BLaER1 treated with 17β-estradiol and CSF1 and Interleukin-3, amounts not matched to agents 10 nM and 100 nM (cell line): Measurements from ENCODE around the gene NME7.
A peak's percentile ranks its signal among the peaks of the same experiment; 100 is the strongest.
"Not testable (repeated sequence)": the region's sequence is repeated elsewhere in the genome, so short reads cannot be mapped to it uniquely, and the experiment has no call there.

Experiments used
- H3K27ac ChIP-seq, 11 experiments: shearing (Covaris generic); formaldehyde crosslinking; 2 replicates each; pipeline ENCODE4 v1.8.1; 2022
- H3K27me3 ChIP-seq, 11 experiments: shearing (Covaris generic); formaldehyde crosslinking; 2 replicates each; pipeline ENCODE4 v1.8.1; 2022
- H3K36me3 ChIP-seq, 11 experiments: shearing (Covaris generic); formaldehyde crosslinking; 2 replicates each; pipeline ENCODE4 v1.8.1; 2022
- H3K4me1 ChIP-seq, 10 experiments: shearing (Covaris generic); formaldehyde crosslinking; 2 replicates each; pipeline ENCODE4 v1.8.1; 2022
- H3K4me2 ChIP-seq, 11 experiments: shearing (Covaris generic); formaldehyde crosslinking; 2 replicates each; pipeline ENCODE4 v1.8.1; 2022
- H3K4me3 ChIP-seq, 10 experiments: shearing (Covaris generic); formaldehyde crosslinking; 2 replicates each; pipeline ENCODE4 v1.8.1; 2022
- H3K9ac ChIP-seq, 11 experiments: shearing (Covaris generic); formaldehyde crosslinking; 2 replicates each; pipeline ENCODE4 v1.8.1; 2022
- H3K9me3 ChIP-seq, 11 experiments: shearing (Covaris generic); formaldehyde crosslinking; replicated peaks in 1 of 11; 2 replicates each; pipeline ENCODE4 v1.8.1; 2022
- H4K20me1 ChIP-seq, 11 experiments: shearing (Covaris generic); formaldehyde crosslinking; 2 replicates each; pipeline ENCODE4 v1.8.1; 2022
- Cebpa-rat ChIP-seq, 11 experiments: shearing (Covaris generic); IDR thresholded peaks; 2 replicates each; pipeline ENCODE4 v1.8.1; 2022

The NME7 gene

DNA sequence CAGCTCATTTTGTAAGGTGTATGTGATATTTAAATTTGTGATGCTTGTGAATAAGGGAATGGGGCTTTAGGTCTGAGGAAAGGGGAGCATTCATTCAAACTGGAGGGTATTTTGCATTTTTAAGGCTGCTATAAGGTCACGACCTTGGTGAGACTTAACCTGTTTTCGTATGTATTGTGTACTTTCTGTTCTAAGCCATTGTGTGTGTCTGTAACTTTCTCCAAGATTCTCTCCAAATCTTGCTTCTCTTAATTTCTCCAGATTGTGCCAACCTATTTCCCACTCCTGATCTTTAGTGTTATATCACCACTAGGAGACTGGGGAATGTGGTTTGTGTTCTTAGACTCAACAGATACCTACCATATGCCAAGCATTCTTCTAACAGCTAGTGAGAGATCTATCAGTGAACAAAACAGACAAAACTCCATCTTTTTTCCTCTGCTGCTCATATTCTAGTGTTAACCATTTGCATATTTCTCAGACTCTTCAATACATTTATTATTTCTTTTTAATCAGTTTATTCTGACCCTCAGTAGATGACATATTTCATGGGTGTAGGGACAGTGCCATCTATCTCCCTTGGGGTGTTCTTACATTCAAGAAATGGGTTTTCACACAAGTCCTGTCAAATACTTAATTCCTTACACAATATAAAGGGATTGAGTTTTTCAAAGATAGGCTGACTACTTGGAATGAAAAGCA lies 233.6 kb downstream of the NME7 start:
- H3K9me3 ChIP-seq: no peaks in the 10 kb centered on the region
- H3K27ac ChIP-seq: no peak overlapping the region
- no peak overlapping the region for H3K9ac ChIP-seq
- H3K4me1 ChIP-seq: peaks cover 0 to 16% (median 10%) of the 10 kb centered on the region in 10 experiments; a peak in 11 of 20 replicates
- H3K4me3 ChIP-seq: no peak overlapping the region
- H3K4me2 ChIP-seq: no peak overlapping the region
- no peaks in the 10 kb centered on the region for H3K27me3 ChIP-seq
- no peaks in the 10 kb centered on the region for H4K20me1 ChIP-seq
- H3K36me3 ChIP-seq: peaks cover 0 to 60% (median 7%) of the 10 kb centered on the region in 11 experiments; a peak in 10 of 22 replicates
- no peak for TF ChIP-seq Cebpa-rat (IDR thresholded peaks at IDR 0.05)

DNA sequence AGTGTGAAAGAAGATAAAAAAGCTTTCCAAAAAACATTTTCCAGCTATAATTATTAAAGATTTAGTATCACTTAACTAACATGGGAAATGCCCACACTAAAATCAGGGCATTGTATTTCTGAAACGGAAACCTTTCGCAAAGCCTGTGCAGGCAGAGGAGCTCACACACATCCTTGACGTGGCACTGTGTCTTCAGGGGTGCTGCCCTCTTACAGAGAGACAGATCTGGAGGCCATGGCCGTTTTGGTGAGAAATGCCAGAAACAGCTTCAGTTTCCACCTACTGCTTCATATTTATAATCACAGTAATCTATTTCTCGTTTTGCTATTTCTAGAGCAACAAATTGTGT lies 234.4 kb downstream of the NME7 start:
- Histone ChIP-seq H3K9ac (no peak overlapping the region), H3K4me3 (no peak overlapping the region), H3K27me3 (no peaks in the 10 kb centered on the region), H4K20me1 (no peaks in the 10 kb centered on the region), H3K36me3 (peaks cover 0 to 67% (median 7%) of the 10 kb centered on the region in 11 experiments; a peak in 10 of 22 replicates), H3K4me1 (peaks cover 0 to 17% (median 10%) of the 10 kb centered on the region in 10 experiments; a peak in 11 of 20 replicates), H3K27ac (no peak overlapping the region), H3K9me3 (no peaks in the 10 kb centered on the region), H3K4me2 (no peak overlapping the region)
- TF ChIP-seq Cebpa-rat (IDR thresholded peaks at IDR 0.05): no peak

DNA sequence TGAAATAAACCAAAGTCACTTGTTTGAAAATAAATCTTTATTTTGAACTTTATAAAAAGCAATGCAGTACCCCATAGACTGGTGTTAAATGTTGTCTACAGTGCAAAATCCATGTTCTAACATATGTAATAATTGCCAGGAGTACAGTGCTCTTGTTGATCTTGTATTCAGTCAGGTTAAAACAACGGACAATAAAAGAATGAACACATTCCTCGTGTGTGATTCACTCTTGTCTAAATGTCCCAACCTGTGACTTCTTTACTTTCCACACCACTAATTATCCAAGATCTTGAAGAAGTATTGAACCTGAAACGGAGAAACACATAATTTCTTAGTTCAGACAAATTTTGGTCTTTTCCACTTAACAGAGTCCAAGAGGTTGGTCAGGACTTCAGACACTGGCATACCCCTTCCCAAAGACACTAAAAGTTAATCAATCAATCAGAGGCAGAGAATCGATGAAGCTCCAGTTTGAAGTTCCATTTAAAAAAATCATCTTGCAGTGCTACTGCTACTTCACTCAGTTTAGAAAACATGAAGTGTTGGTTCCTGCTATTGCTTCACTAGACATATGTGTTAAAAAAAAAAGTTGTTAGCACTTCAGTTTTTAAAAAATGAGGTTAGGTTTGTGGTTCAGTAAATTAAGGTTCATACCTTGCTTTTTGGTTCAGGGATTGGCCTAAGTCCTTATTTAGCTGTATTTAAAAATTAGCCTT lies 234.9 kb downstream of the NME7 start:
- Histone ChIP-seq H3K4me2 (no peak overlapping the region), H3K4me3 (no peak overlapping the region), H3K36me3 (peaks cover 0 to 73% (median 7%) of the 10 kb centered on the region in 11 experiments; a peak in 10 of 22 replicates), H3K27me3 (no peaks in the 10 kb centered on the region), H4K20me1 (no peaks in the 10 kb centered on the region), H3K9ac (no peak overlapping the region), H3K4me1 (peaks cover 0 to 17% (median 10%) of the 10 kb centered on the region in 10 experiments; a peak in 11 of 20 replicates), H3K27ac (no peak overlapping the region), H3K9me3 (no peaks in the 10 kb centered on the region)
- TF ChIP-seq Cebpa-rat (IDR thresholded peaks at IDR 0.05): no peak

DNA sequence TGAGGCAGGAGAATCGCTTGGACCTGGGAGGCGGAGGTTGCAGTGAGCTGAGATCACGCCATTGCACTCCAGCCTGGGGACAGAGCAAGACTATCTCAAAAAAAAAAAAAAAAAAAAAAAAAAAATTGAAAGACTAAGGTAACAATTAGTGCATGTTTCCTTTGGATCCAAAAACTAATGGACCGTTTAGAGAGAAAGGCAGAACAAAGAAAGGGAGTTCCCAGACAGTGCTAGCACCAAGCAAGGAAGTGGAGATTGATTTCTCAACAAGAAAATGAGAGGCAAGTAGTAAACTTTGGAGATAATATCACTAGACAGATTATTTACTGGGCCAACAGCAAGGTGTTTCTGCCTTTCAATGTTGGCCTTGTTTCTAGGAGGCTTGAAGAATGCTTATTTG lies 236.9 kb downstream of the NME7 start:
- Histone ChIP-seq H3K9me3 (no peaks in the 10 kb centered on the region), H3K4me1 (peaks cover 0 to 29% (median 18%) of the 10 kb centered on the region in 10 experiments; a peak in 12 of 20 replicates), H3K27me3 (no peaks in the 10 kb centered on the region), H3K4me3 (no peak overlapping the region), H3K27ac (no peak overlapping the region), H4K20me1 (no peaks in the 10 kb centered on the region), H3K4me2 (no peak overlapping the region; a peak in 3 of 22 replicates), H3K9ac (no peak overlapping the region), H3K36me3 (peaks cover 0 to 90% (median 7%) of the 10 kb centered on the region in 11 experiments; a peak in 14 of 22 replicates)
- TF ChIP-seq Cebpa-rat (IDR thresholded peaks at IDR 0.05): no peak

DNA sequence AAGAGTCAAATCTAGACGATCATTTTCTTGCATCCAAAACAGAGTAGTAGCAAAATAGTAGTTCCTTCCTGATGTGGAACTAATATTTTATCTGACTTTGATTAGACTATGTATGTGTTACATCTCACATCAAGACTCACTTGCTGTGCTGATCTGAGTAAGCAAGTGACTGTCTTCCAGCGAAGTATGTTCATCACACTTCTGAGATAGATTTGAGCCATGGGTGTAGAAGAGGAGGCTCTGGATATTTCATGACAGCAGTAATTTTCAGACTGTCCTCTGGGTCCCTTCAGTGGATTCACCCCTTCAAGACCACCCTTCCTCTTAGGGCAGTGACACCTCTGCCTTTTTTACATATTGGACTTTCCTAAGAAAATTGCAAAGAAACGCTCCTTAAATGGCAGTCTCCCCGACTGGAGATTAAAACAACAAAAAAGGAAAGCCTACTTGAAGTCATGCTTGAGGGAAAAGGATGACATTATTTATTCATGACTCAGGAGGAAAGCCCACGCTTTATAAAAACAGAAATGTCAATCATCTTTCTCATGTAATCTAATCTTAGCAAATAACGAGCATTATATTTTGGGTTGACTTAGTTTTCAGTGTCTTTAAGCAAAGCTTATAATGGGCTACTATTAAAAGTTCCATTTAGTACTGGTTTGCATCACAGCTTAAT lies 238.3 kb downstream of the NME7 start:
- Histone ChIP-seq H3K27me3 (no peaks in the 10 kb centered on the region), H3K9me3 (no peaks in the 10 kb centered on the region), H3K36me3 (peaks cover 0 to 98% (median 9%) of the 10 kb centered on the region in 11 experiments; a peak in 16 of 22 replicates), H4K20me1 (peaks cover 0 to 6% (median 0%) of the 10 kb centered on the region in 11 experiments; a peak in 2 of 22 replicates), H3K4me1 (peaks cover 0 to 29% (median 18%) of the 10 kb centered on the region in 10 experiments; a peak in 12 of 20 replicates), H3K9ac (no peak overlapping the region), H3K4me2 (peak overlapping the region in 8 of 11 experiments; percentile 1 to 59 (median 20); a peak in 9 of 22 replicates), H3K27ac (no peak overlapping the region; a peak in 1 of 22 replicates), H3K4me3 (no peak overlapping the region)
- no peak for TF ChIP-seq Cebpa-rat (IDR thresholded peaks at IDR 0.05)

DNA sequence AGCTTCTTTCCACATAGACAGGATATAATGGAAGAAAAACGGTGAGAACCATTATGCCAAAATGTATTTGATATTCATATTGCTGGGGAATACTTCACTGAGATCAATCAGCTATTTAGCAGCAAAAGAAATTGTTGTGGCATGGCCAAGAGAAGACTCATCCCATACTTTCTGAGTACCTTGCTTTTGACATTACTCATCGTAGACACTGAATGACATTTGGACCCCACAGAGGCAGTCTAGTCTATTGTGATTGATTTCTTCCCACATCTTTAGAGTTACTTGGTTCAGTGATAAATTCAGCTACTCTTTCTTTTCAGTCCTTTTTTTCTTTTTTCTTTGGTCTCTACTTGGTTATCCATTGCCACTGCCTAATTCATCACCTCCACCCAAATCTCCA lies 239.0 kb downstream of the NME7 start:
- Histone ChIP-seq H3K36me3 (peaks cover 0 to 99% (median 9%) of the 10 kb centered on the region in 11 experiments; a peak in 16 of 22 replicates), H4K20me1 (peaks cover 0 to 11% (median 0%) of the 10 kb centered on the region in 11 experiments; a peak in 2 of 22 replicates), H3K4me1 (peaks cover 0 to 29% (median 18%) of the 10 kb centered on the region in 10 experiments; a peak in 12 of 20 replicates), H3K4me2 (no peak overlapping the region), H3K27me3 (no peaks in the 10 kb centered on the region), H3K4me3 (no peak overlapping the region), H3K9ac (no peak overlapping the region), H3K27ac (no peak overlapping the region), H3K9me3 (no peaks in the 10 kb centered on the region)
- TF ChIP-seq Cebpa-rat (IDR thresholded peaks at IDR 0.05): no peak

DNA sequence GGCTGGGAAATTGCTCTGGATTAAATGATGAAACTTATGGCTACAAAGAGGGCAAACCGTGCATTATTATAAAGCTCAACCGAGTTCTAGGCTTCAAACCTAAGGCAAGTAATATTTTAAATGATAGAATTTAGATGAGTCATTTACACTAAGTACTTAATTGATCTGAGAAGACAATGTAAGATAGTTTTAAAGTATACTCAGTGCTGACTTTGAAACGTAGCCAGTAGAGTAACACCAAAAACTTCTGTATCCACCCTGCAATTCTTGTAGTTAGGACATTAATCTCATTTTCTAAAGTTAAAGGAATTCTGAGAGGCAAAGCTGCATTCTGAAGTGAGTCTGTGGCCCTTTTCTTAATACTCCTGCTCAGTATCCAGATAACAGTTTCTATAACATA lies 240.3 kb downstream of the NME7 start:
- no peaks in the 10 kb centered on the region for H3K27me3 ChIP-seq
- H3K4me3 ChIP-seq: no peak overlapping the region
- H3K9ac ChIP-seq: no peak overlapping the region
- H3K36me3 ChIP-seq: peaks cover 0 to 87% (median 9%) of the 10 kb centered on the region in 11 experiments; a peak in 16 of 22 replicates
- no peak for TF ChIP-seq Cebpa-rat (IDR thresholded peaks at IDR 0.05)
- H3K4me2 ChIP-seq: peak overlapping the region in 7 of 11 experiments; percentile 0 to 56 (median 45); a peak in 10 of 22 replicates
- peaks cover 0 to 16% (median 0%) of the 10 kb centered on the region in 11 experiments; a peak in 4 of 22 replicates for H4K20me1 ChIP-seq
- H3K4me1 ChIP-seq: peaks cover 5 to 29% (median 18%) of the 10 kb centered on the region in 10 experiments; a peak in 15 of 20 replicates
- no peaks in the 10 kb centered on the region for H3K9me3 ChIP-seq
- H3K27ac ChIP-seq: no peak overlapping the region

DNA sequence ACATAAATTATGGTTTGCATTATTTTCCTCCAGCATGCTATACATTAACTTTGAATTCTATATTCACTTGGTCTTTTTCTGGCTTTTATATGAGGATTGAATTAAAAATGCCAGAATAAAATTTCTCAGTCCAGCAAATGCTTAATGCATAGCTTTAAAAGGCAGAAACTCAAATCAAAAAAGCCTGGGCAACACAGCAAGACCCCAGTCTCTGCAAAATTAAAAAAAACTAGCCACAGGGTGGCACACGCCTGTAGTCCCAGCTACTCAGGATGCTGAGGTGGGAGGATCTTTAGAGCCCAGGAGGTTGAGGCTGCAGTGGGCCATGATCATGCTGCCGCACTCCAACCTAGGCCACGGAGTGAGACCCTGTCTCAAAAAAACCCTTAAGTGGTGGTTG lies 241.3 kb downstream of the NME7 start:
- peak overlapping the region in 4 of 11 experiments; percentile 30 to 56 (median 48); a peak in 5 of 22 replicates for H3K4me2 ChIP-seq
- no peak overlapping the region for H3K9ac ChIP-seq
- peaks cover 6 to 29% (median 18%) of the 10 kb centered on the region in 10 experiments; a peak in 15 of 20 replicates for H3K4me1 ChIP-seq
- H3K9me3 ChIP-seq: no peaks in the 10 kb centered on the region
- peaks cover 0 to 86% (median 9%) of the 10 kb centered on the region in 11 experiments; a peak in 16 of 22 replicates for H3K36me3 ChIP-seq
- no peaks in the 10 kb centered on the region for H3K27me3 ChIP-seq
- H4K20me1 ChIP-seq: peaks cover 0 to 24% (median 0%) of the 10 kb centered on the region in 11 experiments; a peak in 4 of 22 replicates
- H3K4me3 ChIP-seq: no peak overlapping the region
- H3K27ac ChIP-seq: no peak overlapping the region
- TF ChIP-seq Cebpa-rat (IDR thresholded peaks at IDR 0.05): no peak

DNA sequence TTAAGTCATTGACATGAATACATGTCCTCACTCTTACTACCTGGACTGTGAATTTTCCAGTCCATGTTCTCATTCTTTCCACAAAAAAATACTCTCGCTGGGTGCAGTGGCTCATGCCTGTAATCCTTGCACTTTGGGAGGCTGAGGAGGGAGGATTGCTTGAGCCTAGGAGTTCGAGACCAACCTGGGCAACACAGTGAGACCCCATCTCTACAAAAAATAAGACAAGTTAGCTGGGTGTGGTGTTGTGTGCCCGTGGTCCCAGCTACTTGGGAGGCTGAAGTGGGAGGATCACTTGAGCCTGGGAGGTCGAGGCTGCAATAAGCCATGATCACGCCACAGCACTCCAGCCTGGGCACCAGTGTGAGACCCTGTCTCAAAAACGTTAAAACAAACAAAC lies 242.0 kb downstream of the NME7 start:
- Histone ChIP-seq H3K4me1 (peaks cover 6 to 29% (median 18%) of the 10 kb centered on the region in 10 experiments; a peak in 15 of 20 replicates), H3K36me3 (peaks cover 0 to 83% (median 9%) of the 10 kb centered on the region in 11 experiments; a peak in 13 of 22 replicates), H4K20me1 (peaks cover 0 to 25% (median 0%) of the 10 kb centered on the region in 11 experiments; a peak in 4 of 22 replicates)
- H3K4me3 ChIP-seq, H3K9me3 ChIP-seq, H3K4me2 ChIP-seq, H3K27me3 ChIP-seq, H3K27ac ChIP-seq, H3K9ac ChIP-seq: not testable (repeated sequence)
